HG03066 (cell line): ENCODE measurements around the gene SLC23A3.

Experiments used
- ATAC-seq: cut with Tn5 transposase; IDR thresholded peaks from one replicate; pipeline ENCODE4 v1.9.1; 2021; ENCODE audit warnings: low read depth; ENCODE audit not compliant: unreplicated experiment

SLC23A3 gene

GRCh38 chr2:219116776-219117646 lies 52.8 kb downstream of the SLC23A3 start:
- ATAC-seq: no peak

- no peak for ATAC-seq
These were observed 57.0 kb downstream of the SLC23A3 start for GRCh38 chr2:219112651-219113338.

GRCh38 chr2:219112062-219112406 lies 57.8 kb downstream of the SLC23A3 start:
- ATAC-seq: no peak
